Measurements from ENCODE around the gene SECISBP2.

GRCh38 chr9:89277043-89277442 lies 41.3 kb upstream of the SECISBP2 start:
- TF ChIP-seq ZNF274 (CRISPR knock-in tag; IDR thresholded peaks at IDR 0.05) = no peak
- no peak for TF ChIP-seq EP300 (IDR thresholded peaks at IDR 0.05; ENCODE audit: low read depth in 2 of 2, low read length in 2 of 2)
- no peak for TF ChIP-seq EP300 (CRISPR knock-in tag; IDR thresholded peaks at IDR 0.05; ENCODE audit: borderline replicate concordance)
- TF ChIP-seq RELA (CRISPR knock-in tag; IDR thresholded peaks at IDR 0.05) = no peak
- TF ChIP-seq PRDM10 (CRISPR knock-in tag; IDR thresholded peaks at IDR 0.05; ENCODE audit: low read depth) = no peak
- TF ChIP-seq, protein P1, sequence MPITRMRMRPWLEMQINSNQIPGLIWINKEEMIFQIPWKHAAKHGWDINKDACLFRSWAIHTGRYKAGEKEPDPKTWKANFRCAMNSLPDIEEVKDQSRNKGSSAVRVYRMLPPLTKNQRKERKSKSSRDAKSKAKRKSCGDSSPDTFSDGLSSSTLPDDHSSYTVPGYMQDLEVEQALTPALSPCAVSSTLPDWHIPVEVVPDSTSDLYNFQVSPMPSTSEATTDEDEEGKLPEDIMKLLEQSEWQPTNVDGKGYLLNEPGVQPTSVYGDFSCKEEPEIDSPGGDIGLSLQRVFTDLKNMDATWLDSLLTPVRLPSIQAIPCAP (CRISPR knock-in tag; IDR thresholded peaks at IDR 0.05; ENCODE audit: low read depth) = no peak
- no peak for TF ChIP-seq ZNF431 (CRISPR knock-in tag; IDR thresholded peaks at IDR 0.05; ENCODE audit: borderline replicate concordance, low read depth)
- no peak for TF ChIP-seq CHD2 (IDR thresholded peaks at IDR 0.05; ENCODE audit: low read depth, low read length)
- TF ChIP-seq NFATC3 (CRISPR knock-in tag; IDR thresholded peaks at IDR 0.05) = no peak
- no peak for TF ChIP-seq TP53 (CRISPR knock-in tag; conservative IDR thresholded peaks at IDR 0.05)
- TF ChIP-seq, protein P2, sequence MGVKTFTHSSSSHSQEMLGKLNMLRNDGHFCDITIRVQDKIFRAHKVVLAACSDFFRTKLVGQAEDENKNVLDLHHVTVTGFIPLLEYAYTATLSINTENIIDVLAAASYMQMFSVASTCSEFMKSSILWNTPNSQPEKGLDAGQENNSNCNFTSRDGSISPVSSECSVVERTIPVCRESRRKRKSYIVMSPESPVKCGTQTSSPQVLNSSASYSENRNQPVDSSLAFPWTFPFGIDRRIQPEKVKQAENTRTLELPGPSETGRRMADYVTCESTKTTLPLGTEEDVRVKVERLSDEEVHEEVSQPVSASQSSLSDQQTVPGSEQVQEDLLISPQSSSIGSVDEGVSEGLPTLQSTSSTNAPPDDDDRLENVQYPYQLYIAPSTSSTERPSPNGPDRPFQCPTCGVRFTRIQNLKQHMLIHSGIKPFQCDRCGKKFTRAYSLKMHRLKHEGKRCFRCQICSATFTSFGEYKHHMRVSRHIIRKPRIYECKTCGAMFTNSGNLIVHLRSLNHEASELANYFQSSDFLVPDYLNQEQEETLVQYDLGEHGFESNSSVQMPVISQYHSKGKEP (CRISPR knock-in tag; IDR thresholded peaks at IDR 0.05) = no peak
- TF ChIP-seq ZNF737 (CRISPR knock-in tag; IDR thresholded peaks at IDR 0.05; ENCODE audit: borderline replicate concordance) = no peak
- no peak for TF ChIP-seq YY1 (IDR thresholded peaks at IDR 0.05; ENCODE audit: insufficient read depth, insufficient replicate concordance, low read depth, low read length)
- TF ChIP-seq, protein P3, sequence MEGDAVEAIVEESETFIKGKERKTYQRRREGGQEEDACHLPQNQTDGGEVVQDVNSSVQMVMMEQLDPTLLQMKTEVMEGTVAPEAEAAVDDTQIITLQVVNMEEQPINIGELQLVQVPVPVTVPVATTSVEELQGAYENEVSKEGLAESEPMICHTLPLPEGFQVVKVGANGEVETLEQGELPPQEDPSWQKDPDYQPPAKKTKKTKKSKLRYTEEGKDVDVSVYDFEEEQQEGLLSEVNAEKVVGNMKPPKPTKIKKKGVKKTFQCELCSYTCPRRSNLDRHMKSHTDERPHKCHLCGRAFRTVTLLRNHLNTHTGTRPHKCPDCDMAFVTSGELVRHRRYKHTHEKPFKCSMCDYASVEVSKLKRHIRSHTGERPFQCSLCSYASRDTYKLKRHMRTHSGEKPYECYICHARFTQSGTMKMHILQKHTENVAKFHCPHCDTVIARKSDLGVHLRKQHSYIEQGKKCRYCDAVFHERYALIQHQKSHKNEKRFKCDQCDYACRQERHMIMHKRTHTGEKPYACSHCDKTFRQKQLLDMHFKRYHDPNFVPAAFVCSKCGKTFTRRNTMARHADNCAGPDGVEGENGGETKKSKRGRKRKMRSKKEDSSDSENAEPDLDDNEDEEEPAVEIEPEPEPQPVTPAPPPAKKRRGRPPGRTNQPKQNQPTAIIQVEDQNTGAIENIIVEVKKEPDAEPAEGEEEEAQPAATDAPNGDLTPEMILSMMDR (CRISPR knock-in tag; IDR thresholded peaks at IDR 0.05) = no peak
